Measurements from ENCODE around the gene TNIP2. TPM values are rescaled to one million over a fixed set of nuclear protein-coding genes. Genes with fewer than 3 reads are reported as not detected.

TNIP2 gene
- total RNA-seq, 2 donors from 2014 or later: 67.3 to 84.8 TPM

GRCh38 chr4:2792396-2792710 lies 36.2 kb upstream of the TNIP2 start:
- H3K4me1 ChIP-seq (ENCODE audit: control insufficient read depth in 1 of 2, low read depth in 2 of 2): peaks cover 15 to 42% of the 10 kb centered on the region in 2 donors
- no peaks in the 10 kb centered on the region for H3K36me3 ChIP-seq
- TF ChIP-seq CTCF (IDR thresholded peaks at IDR 0.05): no peak
- ATAC-seq (ENCODE audit: insufficient number of reproducible peaks, low FRiP score, low read depth) (no peak), DNase-seq (ENCODE audit: low spot score) (no peak)
- H3K27ac ChIP-seq: no peak overlapping the region
- no peaks in the 10 kb centered on the region for H3K27me3 ChIP-seq (replicated peaks; ENCODE audit: insufficient read depth)
- no peaks in the 10 kb centered on the region for H3K9me3 ChIP-seq
- peak overlapping the region; percentile 86 for H3K4me3 ChIP-seq

- ATAC-seq (ENCODE audit: insufficient number of reproducible peaks, low FRiP score, low read depth) (no peak), DNase-seq (ENCODE audit: low spot score) (no peak)
- H3K27ac ChIP-seq: no peak overlapping the region
- H3K4me1 ChIP-seq (ENCODE audit: control insufficient read depth in 1 of 2, low read depth in 2 of 2): peaks cover 15 to 43% of the 10 kb centered on the region in 2 donors
- H3K36me3 ChIP-seq: no peaks in the 10 kb centered on the region
- H3K27me3 ChIP-seq (replicated peaks; ENCODE audit: insufficient read depth): no peaks in the 10 kb centered on the region
- H3K9me3 ChIP-seq: no peaks in the 10 kb centered on the region
- TF ChIP-seq CTCF (IDR thresholded peaks at IDR 0.05): no peak
- no peak overlapping the region for H3K4me3 ChIP-seq
These were observed 35.6 kb upstream of the TNIP2 start for GRCh38 chr4:2791518-2792395.

DNA sequence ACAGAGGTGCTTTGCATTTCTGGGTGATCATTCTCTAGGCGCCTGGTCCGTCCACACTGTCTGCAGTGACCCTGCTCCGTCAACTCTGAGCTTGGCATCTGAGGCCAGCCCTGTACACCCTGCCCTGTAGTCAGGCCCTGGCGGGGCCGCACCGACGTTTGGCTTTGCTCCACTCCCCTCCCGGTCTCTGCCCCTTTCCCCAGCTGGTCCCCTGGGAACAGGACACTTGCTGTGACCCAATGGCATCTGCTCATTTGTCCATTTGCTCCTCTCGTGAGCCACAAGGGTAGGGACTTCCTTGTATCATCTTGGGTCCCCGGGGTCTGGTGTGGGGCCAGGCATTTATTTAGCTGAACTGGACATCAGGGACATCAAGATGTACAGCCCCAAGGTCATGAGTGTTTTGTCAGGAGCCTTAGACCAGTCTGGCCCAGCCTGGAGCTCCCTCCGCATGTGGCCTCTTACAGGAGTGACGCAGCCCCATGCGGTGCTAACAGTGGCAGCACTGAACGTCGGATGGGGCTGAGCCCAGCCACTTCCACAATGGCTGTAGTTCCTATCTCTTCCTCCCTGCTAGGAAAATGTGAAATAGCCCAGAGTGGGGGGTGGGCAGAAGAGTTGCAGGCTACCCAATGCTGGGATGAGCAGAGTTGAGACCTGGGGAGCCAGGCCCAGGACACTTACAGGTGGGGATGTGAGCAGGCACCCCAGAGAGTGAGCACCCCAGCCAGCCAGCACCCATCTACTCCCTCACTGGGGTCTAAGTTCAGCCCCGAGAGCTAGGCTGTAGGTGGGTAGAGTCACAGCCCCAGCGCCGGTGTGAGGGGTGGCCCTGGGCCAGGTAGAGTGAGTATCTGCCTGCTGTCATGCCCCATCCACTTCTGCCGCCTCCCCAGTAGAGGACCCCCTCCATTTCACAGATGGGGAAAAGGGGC lies 34.7 kb upstream of the TNIP2 start:
- no peak overlapping the region for H3K27ac ChIP-seq
- no peaks in the 10 kb centered on the region for H3K27me3 ChIP-seq (replicated peaks; ENCODE audit: insufficient read depth)
- no peaks in the 10 kb centered on the region for H3K36me3 ChIP-seq
- no peak overlapping the region for H3K4me3 ChIP-seq
- no peak for TF ChIP-seq CTCF (IDR thresholded peaks at IDR 0.05)
- no peak for ATAC-seq (ENCODE audit: insufficient number of reproducible peaks, low FRiP score, low read depth)
- peaks cover 15 to 42% of the 10 kb centered on the region in 2 donors for H3K4me1 ChIP-seq (ENCODE audit: control insufficient read depth in 1 of 2, low read depth in 2 of 2)
- DNase-seq (ENCODE audit: low spot score): no peak
- no peaks in the 10 kb centered on the region for H3K9me3 ChIP-seq

DNA sequence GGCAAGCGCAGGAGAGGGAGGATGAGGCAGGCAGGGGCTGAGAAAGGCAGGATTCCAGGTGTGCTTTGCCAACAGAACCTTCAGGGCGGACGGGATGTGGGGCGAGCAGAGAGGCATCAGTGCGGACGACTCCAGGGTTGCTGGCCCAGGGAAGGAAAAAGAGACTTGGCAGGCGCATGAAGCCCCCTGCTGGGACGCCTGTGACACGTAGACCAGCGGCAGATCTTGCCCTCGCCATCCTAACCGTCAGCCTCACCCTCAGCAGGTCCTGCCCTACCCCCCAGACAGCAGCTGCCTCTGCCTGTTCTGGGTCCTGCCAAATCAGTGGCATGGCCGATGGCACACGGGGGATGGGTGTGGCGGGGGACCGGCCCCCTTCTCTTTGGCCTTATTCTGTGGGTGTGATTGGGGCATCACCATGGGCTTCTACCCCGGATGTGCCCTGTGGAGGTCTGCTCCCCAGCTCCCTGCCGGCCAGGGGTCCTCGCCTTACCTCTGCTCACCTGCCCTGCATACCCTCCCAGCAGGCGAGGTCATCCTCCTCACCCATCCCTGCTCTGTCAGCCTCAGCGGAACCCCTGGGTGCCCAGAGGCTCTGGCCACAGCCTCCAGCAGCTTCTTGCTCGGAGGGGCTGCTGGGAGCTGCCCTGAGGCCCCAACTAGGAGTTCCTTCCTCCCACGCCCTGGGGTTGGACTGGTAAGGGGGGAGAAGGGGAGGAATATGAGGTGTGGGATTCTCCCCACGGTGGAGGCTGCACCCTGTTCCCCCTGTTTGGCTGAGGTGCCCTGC lies 33.9 kb upstream of the TNIP2 start:
- no peak for ATAC-seq (ENCODE audit: insufficient number of reproducible peaks, low FRiP score, low read depth)
- DNase-seq (ENCODE audit: low spot score): no peak
- H3K4me3 ChIP-seq: no peak overlapping the region
- H3K9me3 ChIP-seq: no peaks in the 10 kb centered on the region
- H3K36me3 ChIP-seq: no peaks in the 10 kb centered on the region
- peaks cover 15 to 33% of the 10 kb centered on the region in 2 donors for H3K4me1 ChIP-seq (ENCODE audit: control insufficient read depth in 1 of 2, low read depth in 2 of 2)
- no peak for TF ChIP-seq CTCF (IDR thresholded peaks at IDR 0.05)
- H3K27me3 ChIP-seq (replicated peaks; ENCODE audit: insufficient read depth): no peaks in the 10 kb centered on the region
- no peak overlapping the region for H3K27ac ChIP-seq

All from thoracic aorta (tissue), 2 donors.